Stimulated activated CD8-positive, alpha-beta memory T cell treated with anti-CD3 and anti-CD28 coated beads, Interleukin-2, amount 100 ng/mL, for 48 hours (primary cell): ENCODE results near the gene CALB2.
A peak's percentile ranks its signal among the peaks of the same experiment; 100 is the strongest.
"Not testable (repeated sequence)": the region's sequence is repeated elsewhere in the genome, so short reads cannot be mapped to it uniquely, and the experiment has no call there.

ENCODE experiments used
- DNase-seq, 2 donors: peaks; one replicate each; pipeline ENCODE4 v3.0.0-alpha.2; 2020; ENCODE audit warnings: low read depth in 2 of 2

Gene CALB2

DNA sequence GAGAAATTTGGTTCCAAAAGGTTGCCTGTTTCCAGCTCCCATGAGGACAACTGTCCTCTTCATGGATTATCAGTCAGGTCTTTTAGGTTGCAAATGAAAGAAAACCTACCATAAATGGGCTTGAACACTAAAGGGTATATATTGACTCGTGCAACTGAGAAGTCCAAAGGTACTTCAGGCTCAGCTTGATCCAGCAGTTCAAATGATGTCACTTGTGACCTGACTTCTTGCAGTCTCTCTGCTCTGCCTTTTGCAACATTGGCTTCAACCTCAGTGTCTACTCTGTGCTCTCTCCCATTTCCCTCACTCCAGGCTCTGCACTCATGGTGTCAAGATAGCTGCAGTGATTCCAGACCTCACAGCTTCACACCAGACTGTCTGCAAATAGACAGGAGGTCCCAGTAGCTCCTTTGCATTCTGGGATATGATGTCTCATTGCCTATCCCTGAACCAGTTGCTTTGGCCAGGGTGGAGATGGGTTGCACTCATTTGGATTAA is 5.5 kb upstream of the CALB2 start:
- no peak for DNase-seq

DNA sequence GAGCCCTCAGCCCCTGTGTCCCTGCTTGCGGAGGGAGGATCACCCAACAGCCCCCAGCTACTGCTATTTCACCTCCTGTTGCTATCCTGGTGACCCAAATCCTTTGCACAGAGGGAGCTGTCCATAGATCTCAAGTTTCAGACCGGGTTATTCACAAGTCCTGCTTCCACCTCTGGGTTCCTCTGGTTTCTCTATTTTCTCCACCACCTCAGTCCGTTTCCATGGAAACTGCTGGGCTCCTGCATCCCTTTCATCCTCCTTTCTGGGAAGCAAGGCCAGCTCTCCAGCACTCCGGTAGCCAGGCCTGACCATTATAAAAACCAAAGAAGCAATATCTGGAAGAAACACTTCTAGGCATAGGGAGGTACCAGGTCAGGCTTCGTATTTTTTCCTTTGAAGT is 4.8 kb upstream of the CALB2 start:
- DNase-seq = no peak

DNA sequence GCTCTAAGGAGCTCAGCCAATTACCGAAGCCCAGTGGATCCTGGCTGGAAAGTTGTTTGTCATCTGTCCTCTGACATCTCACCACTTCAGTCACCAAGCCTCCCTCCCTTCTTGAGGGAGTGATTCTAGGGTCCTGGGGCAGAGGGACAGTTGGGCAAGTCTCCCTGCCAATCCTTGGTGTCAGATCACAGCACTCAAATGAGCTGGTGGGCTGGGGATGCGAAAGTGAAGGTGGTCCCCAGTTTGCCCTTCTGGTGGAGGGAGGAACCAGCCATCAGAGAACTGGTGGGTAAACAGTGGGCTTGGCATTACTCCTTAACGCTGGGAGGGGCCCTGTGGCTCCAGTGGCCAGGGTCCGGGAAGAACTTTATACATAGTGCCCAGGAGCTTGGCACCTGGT is 4.4 kb upstream of the CALB2 start:
- DNase-seq = no peak

DNA sequence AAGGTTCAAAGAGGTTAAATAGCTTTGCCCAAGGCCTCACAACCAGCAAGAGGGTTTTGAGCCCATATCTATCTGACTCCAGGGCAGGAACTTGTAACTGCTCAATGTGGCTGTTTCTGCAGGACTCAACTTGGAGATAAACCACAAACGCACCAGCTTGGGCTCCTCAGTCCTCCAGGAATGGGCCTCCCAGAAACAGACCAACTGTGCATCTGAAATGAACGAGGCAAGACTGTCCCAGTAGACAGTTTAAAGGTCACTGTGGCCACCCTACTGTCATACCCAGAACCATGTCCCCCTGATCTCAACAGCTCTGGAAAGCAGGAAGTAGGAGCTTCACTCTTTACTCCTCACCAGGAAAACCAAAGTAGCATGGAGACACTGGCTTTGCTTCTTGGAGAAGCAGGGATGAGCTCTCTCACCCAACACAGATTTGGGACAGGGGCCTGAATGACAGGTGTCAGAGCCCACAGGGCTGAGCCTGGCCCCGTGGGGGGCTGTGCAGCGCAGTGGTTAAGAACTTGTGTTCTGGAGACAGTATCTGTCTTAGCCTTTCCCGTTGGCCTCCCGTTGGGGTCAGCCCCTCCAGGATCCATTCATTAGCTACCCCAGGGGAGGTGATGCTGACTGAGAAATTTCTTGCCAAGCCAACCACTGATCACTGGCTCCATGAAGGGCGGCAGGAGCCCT is 2.3 kb upstream of the CALB2 start:
- DNase-seq = no peak

DNA sequence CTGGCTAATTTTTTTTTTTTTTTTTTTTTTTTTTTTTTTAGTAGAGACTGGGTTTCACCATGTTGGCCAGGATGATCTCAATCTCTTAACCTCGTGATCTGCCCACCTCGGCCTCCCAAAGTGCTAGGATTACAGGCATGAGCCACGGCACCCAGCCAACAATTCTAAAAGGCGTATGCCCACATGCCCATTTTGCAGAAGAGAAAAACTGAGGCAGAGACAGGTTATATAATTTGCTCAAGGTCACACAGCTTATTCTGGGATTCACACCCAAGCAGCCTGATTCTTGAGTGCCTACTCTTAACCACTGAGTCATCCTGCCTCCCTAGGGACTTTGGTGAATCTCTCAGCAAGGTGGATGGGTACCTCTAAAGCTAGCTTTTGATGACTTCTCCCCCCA is 1.6 kb upstream of the CALB2 start:
- not testable (repeated sequence) for DNase-seq

DNA sequence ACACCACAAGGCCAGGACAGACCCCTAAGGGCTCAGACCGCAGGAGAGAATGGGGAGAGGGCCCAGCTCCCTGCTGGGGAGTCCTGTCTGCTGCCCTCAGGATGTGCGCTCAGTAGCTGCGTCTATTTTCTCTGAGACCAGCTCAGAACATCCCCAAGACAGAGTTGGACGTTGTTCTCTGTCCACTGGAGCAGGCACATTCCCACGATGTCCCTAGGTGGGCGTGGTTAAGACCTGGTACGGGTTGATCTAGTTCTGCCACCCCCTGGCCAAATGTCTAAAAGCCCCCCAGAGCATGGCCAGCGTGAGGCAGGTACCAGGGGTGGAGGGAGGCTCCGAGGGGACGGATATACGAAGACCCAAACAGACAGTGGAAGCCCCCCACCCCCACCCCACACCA is 842 bp upstream of the CALB2 start:
- no peak for DNase-seq

DNA sequence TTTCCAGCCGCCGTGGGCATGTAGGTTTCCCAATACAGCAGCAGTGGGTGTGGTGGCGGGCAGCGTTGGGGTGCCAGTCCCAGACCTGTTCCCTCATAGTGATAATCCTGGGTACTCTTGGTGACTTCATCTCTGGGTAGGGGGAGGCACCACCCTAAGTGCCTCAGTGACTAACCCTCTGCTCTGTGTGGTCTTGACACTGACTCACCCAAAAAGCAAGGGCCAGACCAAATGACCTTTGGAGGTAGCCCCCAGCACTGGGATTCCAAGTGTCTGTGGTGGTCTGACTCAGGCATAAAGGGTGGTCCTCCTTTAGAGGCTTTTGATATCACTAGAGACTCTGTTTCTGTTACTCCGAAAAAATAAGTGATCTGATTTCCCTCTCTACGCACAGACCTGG is 908 bp downstream of the CALB2 start:
- no peak for DNase-seq

DNA sequence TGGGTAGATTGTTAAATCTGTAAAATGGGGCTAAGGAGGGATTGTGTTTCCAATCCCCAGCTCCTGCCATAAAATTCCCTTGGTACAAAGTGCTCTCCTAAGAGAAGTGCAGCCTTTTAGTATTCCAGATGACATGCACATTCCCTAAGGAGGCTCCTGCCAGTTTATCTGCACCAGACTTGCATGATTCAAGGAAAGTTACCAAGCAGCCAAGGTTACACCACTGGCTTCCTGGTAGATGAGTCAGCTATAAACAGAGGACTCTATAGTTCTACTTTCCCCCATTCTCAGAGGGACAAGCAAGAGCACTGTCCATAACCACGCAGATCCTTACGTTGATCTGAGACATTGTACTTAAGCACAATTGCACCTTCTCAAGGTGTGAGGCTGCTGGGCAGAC is 1.9 kb downstream of the CALB2 start:
- no peak for DNase-seq

DNA sequence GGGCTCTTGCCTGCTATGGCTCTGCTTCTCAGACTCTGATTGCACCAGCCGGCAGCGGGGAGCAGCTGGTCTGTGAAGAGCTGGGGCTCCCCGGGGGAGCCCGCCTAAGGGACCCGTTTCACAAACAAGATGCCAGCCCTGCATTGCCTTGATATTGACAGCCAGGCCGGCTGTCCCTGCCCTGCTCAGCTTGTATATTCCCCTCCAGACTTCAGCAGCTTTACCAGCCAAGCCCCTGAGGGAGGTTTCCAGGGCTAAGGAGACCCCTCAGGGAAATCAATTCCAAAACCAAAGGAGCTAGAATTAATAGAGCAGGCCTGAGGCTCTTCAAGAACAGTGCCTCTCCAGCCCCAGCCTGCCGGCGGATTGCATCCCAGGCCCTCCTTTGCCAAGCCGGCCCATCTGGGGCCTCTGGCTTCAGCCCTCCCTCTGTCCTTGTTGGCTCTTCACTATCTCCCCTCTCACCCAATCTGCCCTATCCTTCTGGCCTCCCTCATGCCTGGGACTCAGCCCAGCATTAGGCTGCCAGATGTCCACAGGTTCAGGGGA is 5.7 kb downstream of the CALB2 start:
- no peak for DNase-seq

DNA sequence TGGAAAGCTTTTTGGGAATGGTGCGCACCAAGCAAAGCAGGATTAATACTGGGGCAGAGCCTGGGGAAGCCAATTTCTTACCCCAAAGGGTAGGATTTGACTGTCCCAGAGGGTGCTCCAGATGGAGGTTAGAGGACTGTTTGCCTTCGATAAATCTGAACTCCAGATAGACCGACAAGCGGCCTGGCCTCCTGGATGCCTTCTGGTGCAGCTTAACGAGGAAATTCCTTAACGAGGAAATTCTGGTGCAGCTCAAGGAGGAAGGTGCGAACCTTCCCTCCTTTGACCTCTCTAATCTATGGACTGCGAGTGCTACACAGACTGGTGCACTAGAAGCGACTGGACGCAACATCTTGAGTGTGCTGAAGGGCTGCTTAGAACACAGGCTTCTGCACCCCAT is 6.5 kb downstream of the CALB2 start:
- no peak for DNase-seq

DNA sequence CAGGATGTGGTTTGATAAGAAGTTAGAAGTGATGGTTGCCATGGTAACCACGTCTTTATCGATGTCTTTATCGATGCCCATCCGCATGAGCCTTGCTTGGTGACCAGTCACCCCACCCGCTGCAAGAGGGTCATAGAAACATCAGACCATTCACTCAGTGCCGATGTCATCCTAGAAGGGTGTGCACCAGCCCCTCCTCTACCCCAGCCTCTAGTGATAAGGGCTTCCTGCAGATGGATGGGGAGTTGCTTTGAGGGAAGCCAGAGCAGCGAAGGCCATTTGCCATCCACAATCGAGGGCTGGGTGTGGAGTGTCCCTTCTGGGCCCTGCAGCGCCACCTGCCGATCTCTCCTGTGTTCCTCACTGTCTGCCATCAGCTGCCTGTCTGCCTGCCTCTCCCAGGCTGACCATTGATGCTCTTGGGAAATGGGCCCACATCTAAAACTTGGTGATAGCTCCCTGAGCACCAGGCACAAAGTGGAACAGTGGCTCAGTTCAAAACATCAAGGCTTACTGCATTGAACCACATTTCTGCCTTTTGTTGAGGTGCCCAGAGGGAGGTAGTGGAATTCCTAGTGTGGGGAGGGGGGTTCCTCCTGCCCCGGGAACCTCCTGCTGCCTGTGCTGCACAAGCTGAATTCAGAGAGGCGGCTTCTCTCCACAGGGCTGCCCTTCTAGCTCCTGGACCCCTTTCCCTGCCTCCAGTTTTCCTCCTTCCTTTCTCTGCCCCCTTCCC is 8.9 kb downstream of the CALB2 start:
- peak; percentile 31 to 32 for DNase-seq

DNA sequence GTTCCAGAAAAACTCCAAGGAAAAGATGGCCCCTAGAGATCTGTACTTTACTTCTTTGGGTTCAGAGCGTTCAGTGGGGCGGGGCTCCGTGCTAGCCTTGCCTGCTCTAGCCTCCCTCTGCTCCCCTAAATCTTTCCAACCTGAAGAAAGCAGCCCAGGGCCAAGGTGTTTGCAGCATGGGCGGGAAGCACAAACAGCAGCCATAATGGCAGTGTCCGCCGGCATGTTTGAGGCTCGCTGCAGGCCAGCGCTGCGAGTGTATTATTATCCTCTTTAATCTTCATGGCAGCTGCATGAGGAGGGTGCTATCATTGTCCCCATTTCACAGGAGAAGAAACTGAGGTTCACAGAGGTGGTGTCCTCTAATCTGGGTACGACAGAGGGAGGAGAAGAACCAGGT is 10.4 kb downstream of the CALB2 start:
- DNase-seq = no peak

DNA sequence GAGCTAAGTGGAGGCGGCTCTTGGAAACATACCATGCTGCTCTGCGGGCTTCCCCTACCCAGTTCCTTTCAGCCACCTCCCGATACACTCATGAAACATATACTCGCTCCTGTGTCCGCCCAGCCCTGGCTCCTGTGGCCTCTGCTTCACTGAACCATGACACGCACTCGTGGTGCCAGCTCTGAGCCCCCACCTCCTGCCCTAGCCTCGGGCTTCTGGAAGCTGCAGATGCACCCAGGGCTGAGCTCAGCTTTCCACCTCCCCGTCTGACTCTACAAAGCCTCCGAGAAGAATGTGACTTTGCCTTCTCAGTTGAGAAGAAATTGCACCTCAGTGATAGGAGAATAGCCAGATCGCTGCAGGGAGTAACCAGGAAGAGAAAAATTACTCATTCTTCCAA is 11.0 kb downstream of the CALB2 start:
- no peak for DNase-seq

DNA sequence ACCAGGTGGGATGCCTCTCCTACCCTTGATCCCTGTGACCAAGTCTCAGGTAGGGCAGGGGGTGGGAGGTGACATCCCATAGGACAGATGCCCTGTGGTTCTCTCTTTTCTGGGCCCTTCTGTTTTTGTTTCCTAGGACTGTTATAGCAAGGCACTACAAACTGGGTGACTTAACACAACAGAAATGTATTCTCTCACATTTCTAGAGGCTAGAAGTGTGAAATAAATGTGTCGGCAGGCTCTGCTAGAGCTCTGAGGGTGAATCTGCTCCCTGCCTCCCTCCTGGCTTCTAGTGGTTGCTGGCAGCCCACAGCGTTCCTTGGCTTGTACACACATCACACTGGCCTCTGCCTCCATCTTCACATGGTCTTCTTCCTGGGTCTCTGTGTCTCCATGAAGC is 12.7 kb downstream of the CALB2 start:
- DNase-seq = no peak

DNA sequence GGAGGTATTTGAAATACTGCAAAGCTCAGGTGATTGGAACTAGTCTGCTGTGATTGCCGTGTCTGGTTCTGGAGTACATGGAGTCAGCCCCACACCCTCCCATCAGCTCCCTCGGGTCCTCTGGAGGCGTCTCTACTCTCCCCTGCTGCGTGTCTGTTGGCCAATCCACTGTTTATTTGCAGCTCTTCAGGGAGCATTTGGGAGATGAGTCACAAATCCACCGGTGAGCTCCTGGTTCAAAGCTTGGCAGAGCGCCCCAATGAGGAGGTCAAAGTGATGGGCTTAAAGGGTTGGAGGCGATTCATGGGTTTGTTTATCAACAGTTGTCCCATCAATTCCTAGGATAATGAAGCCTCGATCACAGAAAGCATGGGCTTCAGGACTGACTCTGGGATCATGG is 14.6 kb downstream of the CALB2 start:
- no peak for DNase-seq

DNA sequence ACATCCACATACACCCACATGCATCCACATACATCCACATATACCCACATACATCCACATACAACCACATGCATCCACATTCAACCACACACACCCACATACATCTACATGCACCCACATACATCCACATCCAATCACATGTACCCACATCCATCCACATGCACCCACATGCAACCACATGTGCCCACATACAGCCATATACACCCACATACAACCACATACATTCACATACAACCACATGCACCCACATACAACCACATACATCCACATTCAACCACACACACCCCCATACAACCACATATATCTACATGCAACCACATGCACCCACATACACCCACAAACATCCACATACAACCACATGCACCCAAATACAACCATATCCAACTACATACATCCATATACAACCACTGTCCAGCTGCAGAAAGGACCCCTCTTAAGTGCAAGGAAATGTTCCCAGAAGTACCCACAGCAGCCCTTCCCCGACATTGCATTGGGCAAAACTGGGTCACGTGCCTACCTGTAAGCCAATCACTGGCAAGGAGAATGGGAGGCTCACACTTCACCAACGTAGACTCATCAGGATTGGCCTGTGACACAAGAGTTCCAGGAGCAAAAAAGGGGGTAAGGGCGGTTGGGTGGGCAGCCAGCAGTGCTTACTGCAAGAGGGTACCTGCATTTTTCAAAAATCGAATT is 18.1 kb downstream of the CALB2 start:
- no peak for DNase-seq

DNA sequence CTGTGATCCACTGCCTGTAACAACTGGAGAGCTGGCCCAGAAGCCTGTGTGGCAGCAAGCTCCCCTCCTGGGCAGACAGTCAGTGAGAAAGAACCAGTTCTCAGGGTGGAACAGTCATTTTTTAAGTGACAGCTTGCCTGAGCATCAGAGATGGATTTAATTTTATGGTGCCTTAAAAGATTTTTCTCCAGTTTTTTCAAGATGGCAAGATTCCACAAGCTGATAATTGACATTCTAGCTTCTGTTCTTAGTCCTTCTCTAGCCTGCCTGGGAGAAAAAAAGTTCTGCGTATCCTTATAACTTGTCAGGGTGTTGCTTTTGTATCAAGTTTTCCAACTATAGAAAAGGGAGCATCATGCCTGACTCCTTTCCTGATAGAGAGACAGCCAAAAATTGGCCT is 21.2 kb downstream of the CALB2 start:
- DNase-seq = no peak

DNA sequence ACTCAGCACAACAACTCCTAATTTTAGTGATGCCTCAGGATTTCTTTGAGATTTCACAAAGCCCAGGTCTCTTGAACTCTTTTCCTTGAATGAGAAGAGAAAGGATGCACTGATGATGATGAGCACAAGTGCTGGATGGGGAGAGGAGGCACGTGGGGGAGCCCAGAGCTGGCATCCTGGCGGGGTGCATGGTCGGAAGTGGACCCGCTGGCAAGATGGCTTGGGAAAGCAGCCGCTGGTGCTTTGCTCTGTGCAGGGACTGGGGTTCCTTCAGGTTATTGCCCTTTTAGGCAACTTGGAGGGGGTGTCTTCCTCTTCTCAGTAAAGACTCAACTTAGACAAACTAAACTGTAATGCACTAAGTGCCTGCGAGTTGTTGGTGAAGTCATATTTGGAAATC is 22.3 kb downstream of the CALB2 start:
- no peak for DNase-seq

DNA sequence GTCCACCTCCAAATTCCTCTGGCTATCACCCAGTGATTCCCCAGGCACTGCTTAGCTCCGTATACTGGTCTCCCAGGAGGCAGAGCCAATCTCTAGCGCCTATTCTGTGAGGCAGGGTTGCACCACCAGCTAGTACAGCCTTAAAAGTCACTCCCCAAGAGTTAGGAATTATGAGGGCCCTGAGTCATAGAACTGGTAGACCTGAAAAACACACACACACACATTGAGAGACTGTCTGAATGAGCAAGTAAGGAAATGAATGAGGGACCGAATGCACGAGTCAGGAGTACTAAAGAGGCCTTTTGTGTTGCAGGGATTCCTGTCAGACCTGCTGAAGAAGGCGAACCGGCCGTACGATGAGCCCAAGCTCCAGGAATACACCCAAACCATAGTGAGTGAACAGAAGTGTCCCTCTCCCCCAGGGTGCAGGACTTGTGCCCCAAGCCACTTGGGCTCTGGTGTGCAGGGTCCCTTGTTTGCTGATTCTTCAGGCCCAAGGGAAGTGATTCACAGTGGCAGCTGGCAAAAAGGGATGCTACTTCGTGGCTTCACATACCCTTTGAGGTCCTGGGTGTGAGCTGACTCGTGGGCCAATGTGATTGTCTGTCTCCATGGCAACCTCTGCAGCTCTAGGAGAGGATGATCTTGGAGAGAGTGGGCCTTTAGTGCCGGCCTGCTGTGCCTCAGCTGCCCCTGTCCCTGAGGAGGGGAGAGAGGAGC is 24.7 kb downstream of the CALB2 start:
- DNase-seq = no peak

DNA sequence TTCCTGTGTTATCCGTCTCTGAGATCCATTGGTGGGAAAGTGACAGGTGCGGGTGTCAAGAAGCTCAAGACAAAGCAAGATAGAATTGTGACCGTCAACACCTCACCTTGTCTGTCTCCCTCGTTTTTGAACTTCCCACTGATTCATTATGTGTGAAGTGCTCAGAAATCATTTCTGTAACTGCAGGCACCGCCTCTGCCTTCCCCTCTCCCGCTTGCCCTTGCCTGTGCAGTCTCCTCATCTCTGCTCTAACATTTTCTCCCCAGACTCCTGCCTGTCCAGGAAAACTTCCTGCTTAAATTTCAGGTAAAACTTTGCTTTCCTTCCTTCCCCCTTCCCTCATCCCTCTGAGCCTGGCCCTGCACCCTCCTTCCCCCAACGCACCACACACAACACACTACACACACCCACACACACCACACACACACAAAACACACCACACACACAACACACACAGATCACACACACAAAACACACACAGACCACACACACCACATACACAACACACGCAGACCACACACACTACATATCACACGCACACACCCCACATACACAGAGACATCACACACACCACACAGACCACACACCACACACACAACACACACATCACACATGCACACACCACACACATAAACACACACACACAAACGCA is 25.7 kb downstream of the CALB2 start:
- DNase-seq = no peak

DNA sequence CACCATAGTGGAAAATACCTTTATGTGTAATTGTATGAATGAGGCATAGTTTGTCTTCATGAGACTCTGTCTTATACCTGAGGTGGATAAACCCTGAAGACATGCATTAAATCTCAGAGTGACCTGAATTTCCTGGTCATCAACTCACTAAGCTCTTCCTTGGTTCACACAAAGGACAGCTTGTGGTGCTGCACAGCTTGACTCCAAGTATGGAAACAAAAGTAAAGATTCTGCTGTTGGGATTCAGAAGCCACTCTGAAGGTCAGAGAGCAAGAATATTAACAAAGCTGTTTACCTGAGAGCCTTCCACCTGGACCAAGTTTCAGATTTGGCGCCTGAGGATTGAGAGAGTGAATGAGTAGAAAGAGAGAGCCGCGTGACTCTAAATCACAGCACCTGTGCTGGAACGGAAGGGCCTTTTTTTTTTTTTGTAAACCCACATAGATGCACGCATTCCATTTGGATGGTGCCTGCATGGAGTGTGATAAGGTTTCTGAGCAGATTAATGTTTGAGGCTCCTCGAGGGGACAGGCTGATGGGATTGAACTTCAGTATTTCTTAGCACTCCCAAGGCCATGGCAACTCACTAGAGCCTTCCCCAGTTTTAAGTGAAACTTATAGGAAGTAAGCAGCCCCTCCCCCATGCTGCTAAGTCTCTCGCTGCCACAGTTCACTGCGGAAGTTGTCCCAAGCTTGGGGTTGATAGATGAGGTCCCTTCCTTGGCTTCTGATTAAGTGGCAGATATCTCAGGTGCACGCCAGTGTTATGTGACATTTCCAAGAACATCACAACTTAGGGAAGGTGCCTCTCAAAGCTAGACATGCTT is 28.7 kb downstream of the CALB2 start:
- no peak for DNase-seq
